ENCODE data around the gene CCSER1.

CCSER1 gene

DNA sequence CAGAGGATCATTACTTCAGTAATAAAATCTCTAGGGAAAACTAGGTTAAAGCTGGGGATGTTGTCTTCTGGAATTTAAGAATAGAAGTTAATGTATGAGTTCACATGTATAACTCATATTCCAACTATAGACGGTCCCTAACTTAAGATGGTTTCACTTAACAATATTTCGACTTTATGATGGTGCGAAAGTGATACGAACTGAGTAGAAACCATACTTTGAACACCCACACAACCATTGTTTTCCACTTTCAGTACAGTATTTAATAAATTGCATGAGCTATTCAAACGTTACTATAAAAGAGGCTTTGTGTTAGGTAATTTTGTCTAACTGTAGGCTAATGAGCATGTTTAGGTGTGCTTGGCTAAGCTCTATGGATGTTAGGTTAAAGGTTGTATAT is 38.7 kb downstream of the CCSER1 start:
- H3K27ac ChIP-seq (ENCODE audit: low read length): no peak overlapping the region
- no peaks in the 10 kb centered on the region for H3K9me3 ChIP-seq (ENCODE audit: control insufficient read depth in 1 of 2, low read length in 2 of 2)
- H3K27me3 ChIP-seq (ENCODE audit: low read depth, low read length): no peaks in the 10 kb centered on the region
- no peaks in the 10 kb centered on the region for H3K4me1 ChIP-seq (ENCODE audit: control insufficient read depth in 1 of 2, insufficient read depth in 2 of 2, low read length in 2 of 2)
- no peaks in the 10 kb centered on the region for H3K36me3 ChIP-seq (ENCODE audit: control insufficient read depth in 1 of 2, insufficient read depth in 2 of 2, low read length in 2 of 2)
- H3K4me3 ChIP-seq (ENCODE audit: low read depth in 1 of 2, low read length in 2 of 2): no peak overlapping the region

GRCh38 chr4:90171491-90171890 is 44.3 kb downstream of the CCSER1 start:
- H3K27me3 ChIP-seq (ENCODE audit: low read depth, low read length): no peaks in the 10 kb centered on the region
- no peak overlapping the region for H3K27ac ChIP-seq (ENCODE audit: low read length)
- no peaks in the 10 kb centered on the region for H3K36me3 ChIP-seq (ENCODE audit: control insufficient read depth in 1 of 2, insufficient read depth in 2 of 2, low read length in 2 of 2)
- no peaks in the 10 kb centered on the region for H3K4me1 ChIP-seq (ENCODE audit: control insufficient read depth in 1 of 2, insufficient read depth in 2 of 2, low read length in 2 of 2)
- no peak overlapping the region for H3K4me3 ChIP-seq (ENCODE audit: low read depth in 1 of 2, low read length in 2 of 2)
- no peaks in the 10 kb centered on the region for H3K9me3 ChIP-seq (ENCODE audit: control insufficient read depth in 1 of 2, low read length in 2 of 2)

DNA sequence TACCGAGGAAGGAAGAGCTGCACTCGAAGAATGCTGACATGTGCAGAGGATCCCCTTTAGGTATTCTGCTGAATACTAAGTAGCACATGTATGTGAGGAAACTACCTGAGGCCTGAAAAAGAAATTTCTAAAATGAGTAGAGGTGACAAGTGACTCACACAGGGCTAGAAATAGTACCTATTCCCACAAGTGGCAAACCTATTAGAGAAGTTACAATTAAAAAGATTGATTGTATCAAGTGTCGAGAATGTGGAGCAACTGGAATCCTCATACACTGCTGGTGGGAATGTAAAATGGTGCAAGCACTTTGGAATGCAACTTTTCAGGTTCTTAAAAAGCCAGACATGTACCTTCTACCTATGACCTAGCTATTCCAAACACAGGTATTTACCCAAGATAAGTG is 47.4 kb downstream of the CCSER1 start:
- no peak overlapping the region for H3K27ac ChIP-seq (ENCODE audit: low read length)
- H3K4me3 ChIP-seq (ENCODE audit: low read depth in 1 of 2, low read length in 2 of 2): no peak overlapping the region
- H3K36me3 ChIP-seq (ENCODE audit: control insufficient read depth in 1 of 2, insufficient read depth in 2 of 2, low read length in 2 of 2): no peaks in the 10 kb centered on the region
- no peaks in the 10 kb centered on the region for H3K9me3 ChIP-seq (ENCODE audit: control insufficient read depth in 1 of 2, low read length in 2 of 2)
- no peaks in the 10 kb centered on the region for H3K27me3 ChIP-seq (ENCODE audit: low read depth, low read length)
- no peaks in the 10 kb centered on the region for H3K4me1 ChIP-seq (ENCODE audit: control insufficient read depth in 1 of 2, insufficient read depth in 2 of 2, low read length in 2 of 2)

- no peak overlapping the region for H3K4me3 ChIP-seq (ENCODE audit: low read depth in 1 of 2, low read length in 2 of 2)
- no peaks in the 10 kb centered on the region for H3K36me3 ChIP-seq (ENCODE audit: control insufficient read depth in 1 of 2, insufficient read depth in 2 of 2, low read length in 2 of 2)
- no peak overlapping the region for H3K27ac ChIP-seq (ENCODE audit: low read length)
- H3K27me3 ChIP-seq (ENCODE audit: low read depth, low read length): no peaks in the 10 kb centered on the region
- H3K9me3 ChIP-seq (ENCODE audit: control insufficient read depth in 1 of 2, low read length in 2 of 2): no peaks in the 10 kb centered on the region
- H3K4me1 ChIP-seq (ENCODE audit: control insufficient read depth in 1 of 2, insufficient read depth in 2 of 2, low read length in 2 of 2): no peaks in the 10 kb centered on the region
These were observed 54.5 kb downstream of the CCSER1 start for GRCh38 chr4:90181644-90182043.

DNA sequence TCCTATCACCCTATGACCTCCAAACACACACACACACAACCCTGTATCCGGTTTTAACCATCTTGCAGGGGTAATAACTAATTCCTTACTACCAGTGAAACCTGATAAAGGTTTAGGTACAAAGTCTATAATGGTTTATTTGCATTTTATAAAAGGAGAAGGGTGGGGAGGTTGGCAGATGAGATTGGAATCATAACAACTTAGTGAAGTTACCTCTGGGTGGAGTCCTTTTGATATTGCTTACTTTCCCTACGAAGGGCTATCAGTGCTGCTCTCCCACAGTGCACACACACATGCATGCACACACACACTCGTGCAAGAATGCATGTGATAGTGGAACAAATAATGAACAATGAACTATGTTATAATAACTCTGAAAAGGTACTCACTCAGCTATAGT is 56.1 kb downstream of the CCSER1 start:
- Histone ChIP-seq H3K9me3 (ENCODE audit: control insufficient read depth in 1 of 2, low read length in 2 of 2) (no peaks in the 10 kb centered on the region), H3K4me3 (ENCODE audit: low read depth in 1 of 2, low read length in 2 of 2) (no peak overlapping the region), H3K27ac (ENCODE audit: low read length) (no peak overlapping the region), H3K27me3 (ENCODE audit: low read depth, low read length) (no peaks in the 10 kb centered on the region), H3K36me3 (ENCODE audit: control insufficient read depth in 1 of 2, insufficient read depth in 2 of 2, low read length in 2 of 2) (no peaks in the 10 kb centered on the region), H3K4me1 (ENCODE audit: control insufficient read depth in 1 of 2, insufficient read depth in 2 of 2, low read length in 2 of 2) (no peaks in the 10 kb centered on the region)

- no peaks in the 10 kb centered on the region for H3K9me3 ChIP-seq (ENCODE audit: control insufficient read depth in 1 of 2, low read length in 2 of 2)
- H3K27ac ChIP-seq (ENCODE audit: low read length): no peak overlapping the region
- no peak overlapping the region for H3K4me3 ChIP-seq (ENCODE audit: low read depth in 1 of 2, low read length in 2 of 2)
- no peaks in the 10 kb centered on the region for H3K36me3 ChIP-seq (ENCODE audit: control insufficient read depth in 1 of 2, insufficient read depth in 2 of 2, low read length in 2 of 2)
- no peaks in the 10 kb centered on the region for H3K4me1 ChIP-seq (ENCODE audit: control insufficient read depth in 1 of 2, insufficient read depth in 2 of 2, low read length in 2 of 2)
- H3K27me3 ChIP-seq (ENCODE audit: low read depth, low read length): no peaks in the 10 kb centered on the region
These were observed 57.4 kb downstream of the CCSER1 start for GRCh38 chr4:90184560-90184959.

- Histone ChIP-seq H3K36me3 (ENCODE audit: control insufficient read depth in 1 of 2, insufficient read depth in 2 of 2, low read length in 2 of 2) (no peaks in the 10 kb centered on the region), H3K9me3 (ENCODE audit: control insufficient read depth in 1 of 2, low read length in 2 of 2) (no peaks in the 10 kb centered on the region), H3K4me3 (ENCODE audit: low read depth in 1 of 2, low read length in 2 of 2) (no peak overlapping the region), H3K27me3 (ENCODE audit: low read depth, low read length) (no peaks in the 10 kb centered on the region), H3K27ac (ENCODE audit: low read length) (no peak overlapping the region), H3K4me1 (ENCODE audit: control insufficient read depth in 1 of 2, insufficient read depth in 2 of 2, low read length in 2 of 2) (no peaks in the 10 kb centered on the region)
These were observed 58.2 kb downstream of the CCSER1 start for GRCh38 chr4:90185416-90185815.

GRCh38 chr4:90186229-90186628 is 59.0 kb downstream of the CCSER1 start:
- no peaks in the 10 kb centered on the region for H3K27me3 ChIP-seq (ENCODE audit: low read depth, low read length)
- H3K4me3 ChIP-seq (ENCODE audit: low read depth in 1 of 2, low read length in 2 of 2): no peak overlapping the region
- no peaks in the 10 kb centered on the region for H3K9me3 ChIP-seq (ENCODE audit: control insufficient read depth in 1 of 2, low read length in 2 of 2)
- H3K36me3 ChIP-seq (ENCODE audit: control insufficient read depth in 1 of 2, insufficient read depth in 2 of 2, low read length in 2 of 2): no peaks in the 10 kb centered on the region
- H3K4me1 ChIP-seq (ENCODE audit: control insufficient read depth in 1 of 2, insufficient read depth in 2 of 2, low read length in 2 of 2): no peaks in the 10 kb centered on the region
- no peak overlapping the region for H3K27ac ChIP-seq (ENCODE audit: low read length)

DNA sequence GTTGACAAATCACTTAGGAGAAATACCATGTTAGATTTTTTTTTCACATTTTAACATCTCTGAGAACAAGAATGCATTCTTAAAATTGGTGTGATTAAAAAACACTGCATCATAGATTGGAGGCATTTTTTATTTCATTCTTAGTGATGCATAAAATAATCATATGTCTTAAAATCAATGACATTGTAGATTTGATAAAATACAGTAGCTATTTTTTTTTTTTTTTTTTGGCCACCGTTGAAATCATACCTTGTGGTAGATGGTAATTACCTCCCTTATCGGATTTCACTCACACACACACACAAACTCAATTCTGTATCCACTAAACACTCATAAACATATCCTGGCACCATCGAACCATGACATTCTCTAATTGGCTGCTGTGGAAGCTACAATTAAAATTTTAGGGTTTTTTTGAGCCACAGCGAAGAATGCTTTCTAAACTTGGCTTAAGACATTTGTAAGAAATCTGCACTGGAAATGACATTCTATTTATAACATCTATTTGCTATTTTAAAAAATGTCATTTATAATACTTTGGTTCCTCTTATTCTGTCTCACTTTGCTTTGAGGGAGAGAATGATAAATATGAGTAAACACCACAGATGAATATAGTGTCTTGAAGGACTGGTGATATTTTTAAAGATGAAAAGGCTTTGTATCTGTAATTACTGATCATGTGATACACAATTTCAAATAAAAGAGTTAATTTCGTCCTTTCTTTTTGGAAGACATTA is 60.1 kb downstream of the CCSER1 start:
- no peaks in the 10 kb centered on the region for H3K4me1 ChIP-seq (ENCODE audit: control insufficient read depth in 1 of 2, insufficient read depth in 2 of 2, low read length in 2 of 2)
- H3K9me3 ChIP-seq (ENCODE audit: control insufficient read depth in 1 of 2, low read length in 2 of 2): no peaks in the 10 kb centered on the region
- H3K27ac ChIP-seq (ENCODE audit: low read length): no peak overlapping the region
- H3K4me3 ChIP-seq (ENCODE audit: low read depth in 1 of 2, low read length in 2 of 2): no peak overlapping the region
- no peaks in the 10 kb centered on the region for H3K27me3 ChIP-seq (ENCODE audit: low read depth, low read length)
- H3K36me3 ChIP-seq (ENCODE audit: control insufficient read depth in 1 of 2, insufficient read depth in 2 of 2, low read length in 2 of 2): no peaks in the 10 kb centered on the region

DNA sequence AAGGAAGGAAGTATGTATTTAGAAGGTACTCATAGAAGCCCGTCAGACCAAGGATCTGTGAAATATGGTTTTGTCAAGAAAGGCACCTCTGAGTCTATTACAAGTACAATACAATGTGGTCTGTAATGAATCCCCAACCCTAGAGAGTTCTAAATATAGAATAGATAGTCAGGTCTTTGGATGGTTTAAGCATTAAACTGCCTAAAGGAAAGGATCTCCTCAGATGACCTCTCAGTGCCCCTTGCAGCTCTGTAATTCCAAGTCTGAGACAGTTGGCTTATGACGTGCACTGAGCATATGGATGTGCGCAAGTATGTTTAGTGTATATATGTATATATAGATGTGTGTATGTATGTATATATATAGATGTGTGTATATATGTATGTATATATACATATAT is 62.0 kb downstream of the CCSER1 start:
- Histone ChIP-seq H3K27ac (ENCODE audit: low read length) (no peak overlapping the region), H3K4me1 (ENCODE audit: control insufficient read depth in 1 of 2, insufficient read depth in 2 of 2, low read length in 2 of 2) (no peaks in the 10 kb centered on the region), H3K9me3 (ENCODE audit: control insufficient read depth in 1 of 2, low read length in 2 of 2) (no peaks in the 10 kb centered on the region), H3K27me3 (ENCODE audit: low read depth, low read length) (no peaks in the 10 kb centered on the region), H3K36me3 (ENCODE audit: control insufficient read depth in 1 of 2, insufficient read depth in 2 of 2, low read length in 2 of 2) (no peaks in the 10 kb centered on the region), H3K4me3 (ENCODE audit: low read depth in 1 of 2, low read length in 2 of 2) (no peak overlapping the region)

DNA sequence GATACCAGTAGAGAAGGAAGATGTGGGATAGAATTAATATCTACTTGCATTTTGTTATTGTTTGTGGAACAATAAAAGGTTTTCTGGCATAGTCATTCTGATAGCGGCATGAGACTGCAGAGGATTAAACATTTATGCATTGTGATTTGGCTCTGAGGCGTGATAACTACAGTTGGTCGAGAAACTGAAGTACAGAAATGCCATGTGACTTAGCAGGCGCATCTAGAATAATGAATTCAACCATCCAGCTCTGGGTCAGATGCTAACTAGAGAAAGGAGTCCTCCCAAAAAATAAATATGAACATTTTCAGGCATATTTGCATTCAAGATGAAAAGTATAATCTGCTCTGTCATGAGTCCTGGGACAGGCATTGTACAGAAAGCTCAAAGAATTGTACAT is 62.8 kb downstream of the CCSER1 start:
- no peak overlapping the region for H3K4me3 ChIP-seq (ENCODE audit: low read depth in 1 of 2, low read length in 2 of 2)
- H3K4me1 ChIP-seq (ENCODE audit: control insufficient read depth in 1 of 2, insufficient read depth in 2 of 2, low read length in 2 of 2): no peaks in the 10 kb centered on the region
- H3K27ac ChIP-seq (ENCODE audit: low read length): no peak overlapping the region
- no peaks in the 10 kb centered on the region for H3K36me3 ChIP-seq (ENCODE audit: control insufficient read depth in 1 of 2, insufficient read depth in 2 of 2, low read length in 2 of 2)
- H3K27me3 ChIP-seq (ENCODE audit: low read depth, low read length): no peaks in the 10 kb centered on the region
- H3K9me3 ChIP-seq (ENCODE audit: control insufficient read depth in 1 of 2, low read length in 2 of 2): no peaks in the 10 kb centered on the region

DNA sequence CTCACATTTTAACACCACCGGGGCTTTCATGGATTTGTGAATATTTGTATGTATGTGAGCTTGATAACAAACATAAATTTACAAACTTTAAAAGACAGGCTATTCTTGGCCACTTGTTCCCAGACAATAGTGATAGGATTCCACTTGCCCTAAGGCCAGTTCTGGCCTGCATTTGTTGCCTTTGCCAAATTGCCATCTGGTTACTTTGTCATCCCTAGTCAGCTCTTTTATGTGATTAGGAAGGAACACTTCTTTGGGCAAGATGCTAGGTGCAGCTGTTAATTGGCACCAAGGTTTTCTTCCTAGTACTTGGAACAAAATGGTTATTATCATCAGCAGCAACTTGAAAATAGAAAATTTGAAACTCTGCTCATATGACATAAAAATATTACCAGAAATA is 63.3 kb downstream of the CCSER1 start:
- H3K4me3 ChIP-seq (ENCODE audit: low read depth in 1 of 2, low read length in 2 of 2): no peak overlapping the region
- H3K27ac ChIP-seq (ENCODE audit: low read length): no peak overlapping the region

More for the DNA sequence above, 63.3 kb downstream of the CCSER1 start:
- no peaks in the 10 kb centered on the region for H3K9me3 ChIP-seq (ENCODE audit: control insufficient read depth in 1 of 2, low read length in 2 of 2)
- no peaks in the 10 kb centered on the region for H3K27me3 ChIP-seq (ENCODE audit: low read depth, low read length)
- H3K36me3 ChIP-seq (ENCODE audit: control insufficient read depth in 1 of 2, insufficient read depth in 2 of 2, low read length in 2 of 2): no peaks in the 10 kb centered on the region
- no peaks in the 10 kb centered on the region for H3K4me1 ChIP-seq (ENCODE audit: control insufficient read depth in 1 of 2, insufficient read depth in 2 of 2, low read length in 2 of 2)
